NCI-H446 treated with DMSO at 0.1 percent for 48 hours (cell line): ENCODE data around the gene ACSS3.
A peak's percentile ranks its signal among the peaks of the same experiment; 100 is the strongest.

Source experiments
- DNase-seq: peaks from one replicate; lab custom pipeline; 2025; lab: John Stamatoyannopoulos, UW

Gene ACSS3

GRCh38 chr12:81224626-81225025, 146.7 kb downstream of the ACSS3 start:
- no peak for DNase-seq

GRCh38 chr12:81229759-81230158, 151.9 kb downstream of the ACSS3 start:
- no peak for DNase-seq

GRCh38 chr12:81231574-81232368, 153.9 kb downstream of the ACSS3 start:
- no peak for DNase-seq

GRCh38 chr12:81245458-81245857, 167.6 kb downstream of the ACSS3 start:
- no peak for DNase-seq

- no peak for DNase-seq
These were observed 168.2 kb downstream of the ACSS3 start for GRCh38 chr12:81245907-81246570.

- peak; percentile 76 for DNase-seq
These were observed 172.1 kb downstream of the ACSS3 start for GRCh38 chr12:81249976-81250375.

- DNase-seq, result no peak
These were observed 174.3 kb downstream of the ACSS3 start for GRCh38 chr12:81252228-81252627.

- no peak for DNase-seq
These were observed 175.5 kb downstream of the ACSS3 start for GRCh38 chr12:81253360-81253759.

GRCh38 chr12:81255456-81255855, 177.6 kb downstream of the ACSS3 start:
- DNase-seq, result no peak

GRCh38 chr12:81255947-81256346, 178.1 kb downstream of the ACSS3 start:
- DNase-seq, result no peak

GRCh38 chr12:81257947-81258551, 180.2 kb downstream of the ACSS3 start:
- peak; percentile 50 for DNase-seq

- no peak for DNase-seq
These were observed 181.5 kb downstream of the ACSS3 start for GRCh38 chr12:81259360-81259759.

- DNase-seq, result no peak
These were observed 183.8 kb downstream of the ACSS3 start for GRCh38 chr12:81261508-81262207.

- DNase-seq, result no peak
These were observed 185.2 kb downstream of the ACSS3 start for GRCh38 chr12:81263072-81263471.

- no peak for DNase-seq
These were observed 192.5 kb downstream of the ACSS3 start for GRCh38 chr12:81270385-81270784.

- no peak for DNase-seq
These were observed 197.0 kb downstream of the ACSS3 start for GRCh38 chr12:81274637-81275529.

GRCh38 chr12:81284137-81284536, 206.3 kb downstream of the ACSS3 start:
- no peak for DNase-seq

GRCh38 chr12:81288651-81289050, 210.8 kb downstream of the ACSS3 start:
- DNase-seq, result no peak

GRCh38 chr12:81294325-81295190, 216.7 kb downstream of the ACSS3 start:
- no peak for DNase-seq

- no peak for DNase-seq
These were observed 217.4 kb downstream of the ACSS3 start for GRCh38 chr12:81295251-81295650.
